Measurements from ENCODE around the gene SNCAIP. TPM values are rescaled to one million over a fixed set of nuclear protein-coding genes. Genes with fewer than 3 reads are reported as not detected.
A peak's percentile ranks its signal among the peaks of the same experiment; 100 is the strongest.

SNCAIP gene
- total and polyA plus RNA-seq, 8 donors: 0.45 to 10.6 (median 2.6) TPM; not detected in 1

DNA sequence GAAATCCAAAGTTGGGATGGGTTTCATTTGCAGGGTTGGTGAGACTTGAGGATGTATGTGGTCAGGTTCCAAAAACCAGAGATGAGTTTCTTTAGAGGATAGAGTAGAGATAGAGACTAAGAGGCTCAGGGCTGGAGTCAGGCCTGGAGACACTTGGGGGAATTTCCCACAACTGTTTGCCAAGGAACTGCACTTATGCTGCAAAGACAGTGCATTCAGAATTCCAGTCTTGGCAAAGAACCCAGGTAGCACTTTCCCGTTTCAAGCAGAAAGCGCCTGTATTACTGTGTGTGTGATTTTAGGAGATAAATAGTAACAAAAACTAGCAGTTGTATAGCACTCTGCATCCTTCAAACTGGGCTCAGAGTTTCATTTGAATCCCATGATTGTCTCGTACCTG, 55.4 kb downstream of the SNCAIP start:
- TF ChIP-seq, protein P1, sequence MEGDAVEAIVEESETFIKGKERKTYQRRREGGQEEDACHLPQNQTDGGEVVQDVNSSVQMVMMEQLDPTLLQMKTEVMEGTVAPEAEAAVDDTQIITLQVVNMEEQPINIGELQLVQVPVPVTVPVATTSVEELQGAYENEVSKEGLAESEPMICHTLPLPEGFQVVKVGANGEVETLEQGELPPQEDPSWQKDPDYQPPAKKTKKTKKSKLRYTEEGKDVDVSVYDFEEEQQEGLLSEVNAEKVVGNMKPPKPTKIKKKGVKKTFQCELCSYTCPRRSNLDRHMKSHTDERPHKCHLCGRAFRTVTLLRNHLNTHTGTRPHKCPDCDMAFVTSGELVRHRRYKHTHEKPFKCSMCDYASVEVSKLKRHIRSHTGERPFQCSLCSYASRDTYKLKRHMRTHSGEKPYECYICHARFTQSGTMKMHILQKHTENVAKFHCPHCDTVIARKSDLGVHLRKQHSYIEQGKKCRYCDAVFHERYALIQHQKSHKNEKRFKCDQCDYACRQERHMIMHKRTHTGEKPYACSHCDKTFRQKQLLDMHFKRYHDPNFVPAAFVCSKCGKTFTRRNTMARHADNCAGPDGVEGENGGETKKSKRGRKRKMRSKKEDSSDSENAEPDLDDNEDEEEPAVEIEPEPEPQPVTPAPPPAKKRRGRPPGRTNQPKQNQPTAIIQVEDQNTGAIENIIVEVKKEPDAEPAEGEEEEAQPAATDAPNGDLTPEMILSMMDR (IDR thresholded peaks at IDR 0.05): no peak
- TF ChIP-seq POLR2AphosphoS5 (IDR thresholded peaks at IDR 0.05): no peak
- no peak for TF ChIP-seq POLR2A (IDR thresholded peaks at IDR 0.05)
- TF ChIP-seq EP300 (IDR thresholded peaks at IDR 0.05): no peak
- Histone ChIP-seq H3K4me1 (peaks cover 0 to 21% (median 1%) of the 10 kb centered on the region in 4 donors), H3K9me3 (no peaks in the 10 kb centered on the region), H3K4me3 (no peak overlapping the region), H3K36me3 (no peaks in the 10 kb centered on the region), H3K27ac (no peak overlapping the region), H3K27me3 (no peaks in the 10 kb centered on the region)
- intact Hi-C loops (cut with DNase I; ENCODE audit: low total_unique reads): no loop called here
- DNase-seq: peak in 1 of 2 donors; percentile 76
- WGBS, 5 donors: 49 to 89% (median 70%) methylated on average over 3 of the region's 3 CpGs

GRCh38 chr5:122368510-122369251, 56.6 kb downstream of the SNCAIP start:
- intact Hi-C loops (cut with DNase I; ENCODE audit: low total_unique reads): no loop called here
- TF ChIP-seq, protein P1 (IDR thresholded peaks at IDR 0.05): no peak
- TF ChIP-seq EP300 (IDR thresholded peaks at IDR 0.05) (no peak), POLR2A (IDR thresholded peaks at IDR 0.05) (no peak), POLR2AphosphoS5 (IDR thresholded peaks at IDR 0.05) (no peak)
- Histone ChIP-seq H3K9me3 (no peaks in the 10 kb centered on the region), H3K36me3 (no peaks in the 10 kb centered on the region), H3K27me3 (no peaks in the 10 kb centered on the region), H3K4me1 (peaks cover 0 to 25% (median 0%) of the 10 kb centered on the region in 4 donors), H3K4me3 (no peak overlapping the region), H3K27ac (no peak overlapping the region)
- no peak for DNase-seq
- WGBS, 5 donors: 71 to 85% (median 74%) methylated on average over 5 of the region's 5 CpGs

GRCh38 chr5:122369253-122369815, 57.3 kb downstream of the SNCAIP start:
- Histone ChIP-seq H3K4me1 (peaks cover 0 to 31% (median 0%) of the 10 kb centered on the region in 4 donors), H3K36me3 (no peaks in the 10 kb centered on the region), H3K27me3 (no peaks in the 10 kb centered on the region), H3K4me3 (no peak overlapping the region), H3K9me3 (no peaks in the 10 kb centered on the region), H3K27ac (no peak overlapping the region)
- WGBS, 5 donors: 25 to 41% (median 37%) methylated on average over 4 of the region's 4 CpGs
- intact Hi-C loops (cut with DNase I; ENCODE audit: low total_unique reads): no loop called here
- no peak for DNase-seq
- TF ChIP-seq POLR2AphosphoS5 (IDR thresholded peaks at IDR 0.05): no peak
- TF ChIP-seq POLR2A (IDR thresholded peaks at IDR 0.05): no peak
- TF ChIP-seq, protein P1 (IDR thresholded peaks at IDR 0.05): no peak
- TF ChIP-seq EP300 (IDR thresholded peaks at IDR 0.05): no peak

DNA sequence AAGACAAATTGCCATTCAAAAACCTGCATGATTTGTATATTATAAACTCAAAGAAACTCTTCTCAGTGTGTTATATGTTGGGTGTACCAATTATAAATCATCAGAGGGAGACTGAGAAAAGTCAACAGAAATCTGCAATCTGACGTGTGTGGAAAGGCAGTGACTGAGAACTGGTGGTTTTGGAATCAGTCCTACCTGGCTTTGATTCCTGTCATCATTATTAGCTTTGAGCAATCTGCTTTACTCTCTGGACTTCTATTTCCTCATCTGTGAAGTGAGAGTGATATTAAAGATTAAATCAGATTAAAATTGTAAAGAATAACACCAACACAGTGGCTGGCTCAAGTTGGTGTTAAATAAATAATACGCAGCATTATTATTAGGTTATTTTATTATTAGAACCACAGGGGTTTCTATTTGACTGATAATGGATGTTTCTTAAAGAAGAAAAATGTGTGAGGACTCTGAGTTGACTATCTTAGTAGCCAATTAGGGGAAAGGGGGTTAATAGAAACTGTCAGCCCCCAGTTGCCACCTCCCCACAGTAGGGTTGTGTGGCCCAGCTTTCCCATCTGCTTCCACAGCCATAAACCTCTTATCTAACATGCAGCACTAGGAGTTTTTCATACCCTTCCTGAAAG, 59.6 kb downstream of the SNCAIP start:
- Histone ChIP-seq H3K4me3 (no peak overlapping the region), H3K4me1 (peaks cover 0 to 31% (median 0%) of the 10 kb centered on the region in 4 donors), H3K36me3 (no peaks in the 10 kb centered on the region), H3K27ac (no peak overlapping the region), H3K9me3 (no peaks in the 10 kb centered on the region), H3K27me3 (no peaks in the 10 kb centered on the region)
- DNase-seq: no peak
- TF ChIP-seq POLR2A (IDR thresholded peaks at IDR 0.05) (no peak), POLR2AphosphoS5 (IDR thresholded peaks at IDR 0.05) (no peak), EP300 (IDR thresholded peaks at IDR 0.05) (no peak)
- TF ChIP-seq, protein P1 (IDR thresholded peaks at IDR 0.05): no peak
- intact Hi-C loops (cut with DNase I; ENCODE audit: low total_unique reads): no loop called here
- 58 to 65% (median 59%) methylated on average over 2 of the region's 2 CpGs for WGBS, 5 donors

Measured in stomach (tissue), 9 donors.